Ovary (tissue), 3 donors: ENCODE results near the gene SDCCAG8.

Experiments used
- CTCF ChIP-seq, 3 donors: fragments of 450-650 bp in 2 of 3; fragments of 200-600 bp in 1 of 3; IDR thresholded peaks; one replicate each; pipeline versions ENCODE4 v1.5.1 to v1.8.0; 2016 to 2022; ENCODE audit warnings: antibody characterized with exemption in 3 of 3, mild to moderate bottlenecking in 1 of 3
- POLR2A ChIP-seq: fragments of 450-650 bp; IDR thresholded peaks from one replicate; pipeline ENCODE4 v1.6.1; 2017; ENCODE audit warnings: antibody characterized with exemption, mild to moderate bottlenecking, moderate library complexity
- donor health status: DM: no; HTN: no; CAD: no.

GRCh38 chr1:243535014-243535413, 279.2 kb downstream of the SDCCAG8 start:
- TF ChIP-seq CTCF (IDR thresholded peaks at IDR 0.05) (no peak), POLR2A (no peak)
